OCI-LY1 (cell line): Measurements from ENCODE around the gene HELZ2.

Source experiments
- H2AFZ ChIP-seq: fragments of 200-600 bp; sonication (generic), shearing (Covaris generic); 2 replicates; pipeline ENCODE4 v1.6.0; 2014; ENCODE audit warnings: antibody characterized with exemption, mild to moderate bottlenecking, low read length
- H3F3A ChIP-seq: fragments of 200-600 bp; sonication (generic), shearing (Covaris generic); 2 replicates; pipeline ENCODE4 v1.6.0; 2014; ENCODE audit warnings: mild to moderate bottlenecking, antibody characterized with exemption, low read length, moderate library complexity; ENCODE audit not compliant: insufficient read depth
- H3K27ac ChIP-seq: fragments of 200-600 bp; sonication (generic); 2 replicates; pipeline ENCODE4 v1.5.1; 2014; ENCODE audit warnings: low read length, mixed run types, mild to moderate bottlenecking, low read depth; ENCODE audit not compliant: poor library complexity, severe bottlenecking
- H3K27me3 ChIP-seq: fragments of 200-600 bp; sonication (generic); 2 replicates; pipeline ENCODE4 v1.6.0; 2014; ENCODE audit warnings: antibody characterized with exemption, mild to moderate bottlenecking, low read length, moderate library complexity; ENCODE audit not compliant: insufficient read depth
- H3K36me3 ChIP-seq: fragments of 200-600 bp; sonication (generic); 2 replicates; pipeline ENCODE4 v1.6.1; 2014; ENCODE audit warnings: mild to moderate bottlenecking, antibody characterized with exemption, low read length, moderate library complexity, mixed read lengths; ENCODE audit not compliant: insufficient read depth
- H3K4me1 ChIP-seq: fragments of 200-600 bp; sonication (generic); 2 replicates; pipeline ENCODE4 v1.5.1; 2014; ENCODE audit warnings: mild to moderate bottlenecking, low read length, moderate library complexity; ENCODE audit not compliant: insufficient read depth, severe bottlenecking
- H3K4me2 ChIP-seq: fragments of 200-600 bp; sonication (generic), shearing (Covaris generic); 2 replicates; pipeline ENCODE4 v1.6.1; 2014; ENCODE audit warnings: low read length
- H3K4me3 ChIP-seq: fragments of 200-600 bp; sonication (generic); 2 replicates; pipeline ENCODE4 v1.5.1; 2014; ENCODE audit warnings: low read length, low read depth, mild to moderate bottlenecking, mixed read lengths; ENCODE audit not compliant: poor library complexity, severe bottlenecking
- H3K79me2 ChIP-seq: fragments of 200-600 bp; shearing (Covaris generic); 2 replicates; pipeline ENCODE4 v1.6.1; 2016; ENCODE audit warnings: mixed run types, low read length, mixed read lengths; ENCODE audit not compliant: insufficient read depth
- H3K9ac ChIP-seq: fragments of 200-600 bp; sonication (generic), shearing (Covaris generic); 2 replicates; pipeline ENCODE4 v1.6.1; 2014; ENCODE audit warnings: mild to moderate bottlenecking, low read length, mixed read lengths
- H3K9me2 ChIP-seq: fragments of 200-600 bp; sonication (generic), shearing (Covaris generic); 2 replicates; pipeline ENCODE4 v1.6.1; 2014; ENCODE audit warnings: low read depth, mild to moderate bottlenecking, low read length, mixed read lengths
- H3K9me3 ChIP-seq: fragments of 200-600 bp; shearing (Covaris generic); 2 replicates; pipeline ENCODE4 v1.6.1; 2014; ENCODE audit warnings: low read length, mixed read lengths
- H4K20me1 ChIP-seq: fragments of 200-600 bp; sonication (generic), shearing (Covaris generic); 2 replicates; pipeline ENCODE4 v1.6.0; 2016; ENCODE audit warnings: mild to moderate bottlenecking, low read length; ENCODE audit not compliant: insufficient read depth
- CTCF ChIP-seq: fragments of 200-600 bp; sonication (generic), shearing (Covaris generic); IDR thresholded peaks from 2 replicates; pipeline ENCODE4 v1.5.1; 2017; ENCODE audit warnings: mild to moderate bottlenecking, antibody characterized with exemption, low read length, moderate library complexity, mixed read lengths
- EZH2 ChIP-seq: fragments of 200-600 bp; sonication (generic), shearing (Covaris generic); IDR thresholded peaks from 2 replicates; pipeline ENCODE4 v1.8.0; 2017; ENCODE audit warnings: borderline replicate concordance, mixed run types, mild to moderate bottlenecking, antibody characterized with exemption, low read length, moderate library complexity, mixed read lengths

The HELZ2 gene

DNA sequence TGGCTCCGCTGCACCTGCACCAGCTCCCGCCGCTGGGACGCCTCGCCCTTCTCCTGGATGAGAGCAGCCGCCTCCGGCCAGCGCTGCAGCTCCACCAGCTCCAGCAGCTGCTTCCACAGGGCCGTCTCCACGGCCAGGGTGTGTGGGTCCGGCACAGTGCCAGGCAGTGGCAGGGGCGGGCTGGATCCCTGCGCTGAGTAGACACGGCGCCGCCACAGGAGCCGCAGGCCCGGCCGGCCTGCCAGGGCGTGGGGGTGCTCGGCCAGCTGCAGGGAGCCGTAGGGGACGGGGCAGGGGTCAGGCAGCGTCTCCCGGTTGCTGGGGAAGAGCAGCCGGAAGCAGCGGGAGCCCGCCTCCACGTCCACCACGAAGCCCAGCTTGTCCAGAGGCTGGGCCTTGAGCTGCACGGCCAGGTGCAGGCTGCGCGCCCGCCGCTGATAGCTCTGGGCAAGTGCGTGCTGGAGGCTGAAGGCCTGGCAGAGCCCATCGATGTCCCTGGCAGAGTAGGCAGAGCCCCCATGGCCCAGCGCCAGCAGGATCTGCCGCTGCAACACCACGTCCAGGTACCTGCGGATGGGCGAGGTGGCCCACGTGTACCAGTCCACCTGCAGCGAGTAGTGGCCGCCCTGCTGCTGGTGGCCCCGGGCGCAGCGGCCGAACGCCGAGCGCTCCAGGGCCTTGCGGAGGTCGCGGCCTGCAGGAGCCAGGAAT is 10.7 kb downstream of the HELZ2 start:
- no peak overlapping the region for H3K9ac ChIP-seq
- H3K4me3 ChIP-seq = no peak overlapping the region
- H3K9me3 ChIP-seq = no peaks in the 10 kb centered on the region
- no peaks in the 10 kb centered on the region for H3K79me2 ChIP-seq
- H3K27ac ChIP-seq = no peak overlapping the region
- no peak overlapping the region for H2AFZ ChIP-seq
- H3F3A ChIP-seq = no peaks in the 10 kb centered on the region
- no peaks in the 10 kb centered on the region for H3K9me2 ChIP-seq
- no peaks in the 10 kb centered on the region for H3K4me1 ChIP-seq
- H3K27me3 ChIP-seq = peaks cover 10% of the 10 kb centered on the region; the same call in 1 of the 2 replicates
- TF ChIP-seq EZH2 = no peak
- no peak for TF ChIP-seq CTCF
- H4K20me1 ChIP-seq = no peaks in the 10 kb centered on the region
- H3K4me2 ChIP-seq = no peak overlapping the region
- H3K36me3 ChIP-seq = no peaks in the 10 kb centered on the region

DNA sequence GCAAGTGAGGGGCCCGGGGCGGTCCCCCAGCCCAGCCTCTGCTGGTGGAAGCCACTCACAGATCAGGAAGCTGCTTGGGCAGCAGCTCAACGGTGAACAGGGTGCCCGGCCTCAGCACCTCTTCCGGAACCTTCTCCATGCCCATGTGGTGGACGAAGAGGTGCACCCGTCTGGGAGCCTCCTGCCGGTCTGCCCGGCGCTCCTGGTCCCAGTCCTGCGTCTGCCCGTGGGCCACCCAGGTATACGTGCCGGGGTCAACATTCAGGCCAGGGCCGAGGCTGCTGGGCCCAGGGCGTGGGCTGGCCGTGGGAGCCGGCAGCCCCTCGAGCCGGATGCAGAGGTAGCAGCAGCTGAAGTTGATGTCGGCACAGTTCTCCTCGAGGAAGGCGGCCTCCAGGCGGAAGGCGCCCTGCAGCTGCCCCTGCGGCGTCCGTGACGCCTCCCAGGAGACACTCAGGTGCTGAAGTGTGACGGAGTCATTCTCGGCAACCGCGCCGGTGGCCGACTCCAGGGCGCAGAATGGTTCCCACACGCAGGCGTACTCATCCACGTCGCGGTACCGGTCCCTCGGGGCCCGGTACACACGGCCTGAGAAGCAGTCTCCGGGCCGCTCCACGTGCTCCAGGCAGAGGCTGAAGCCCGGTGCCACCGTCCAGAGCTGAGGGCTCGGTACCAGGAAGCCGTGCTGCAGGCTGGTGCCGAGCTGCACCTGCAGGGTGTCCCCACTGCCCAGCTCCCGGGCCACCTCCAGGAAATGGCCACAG is 11.4 kb downstream of the HELZ2 start:
- no peaks in the 10 kb centered on the region for H3K36me3 ChIP-seq
- H3K9ac ChIP-seq = no peak overlapping the region
- H3K79me2 ChIP-seq = no peaks in the 10 kb centered on the region
- H2AFZ ChIP-seq = no peak overlapping the region
- no peak overlapping the region for H3K4me3 ChIP-seq
- 0 out of 2 replicates have a peak, but pooled peaks cover 10% of the 10 kb centered on the region for H3K27me3 ChIP-seq
- TF ChIP-seq CTCF (no peak), EZH2 (no peak)
- no peaks in the 10 kb centered on the region for H3K4me1 ChIP-seq
- no peak overlapping the region for H3K27ac ChIP-seq
- no peaks in the 10 kb centered on the region for H4K20me1 ChIP-seq
- no peaks in the 10 kb centered on the region for H3K9me2 ChIP-seq
- H3K9me3 ChIP-seq = no peaks in the 10 kb centered on the region
- H3F3A ChIP-seq = no peaks in the 10 kb centered on the region
- no peak overlapping the region for H3K4me2 ChIP-seq

GRCh38 chr20:63561624-63562396 is 12.2 kb downstream of the HELZ2 start:
- Histone ChIP-seq H3K9ac (no peak overlapping the region), H3K4me3 (no peak overlapping the region), H3K9me2 (no peaks in the 10 kb centered on the region), H3K4me2 (no peak overlapping the region), H4K20me1 (no peaks in the 10 kb centered on the region), H3K4me1 (no peaks in the 10 kb centered on the region), H3K27me3 (0 out of 2 replicates have a peak, but pooled peaks cover 8% of the 10 kb centered on the region), H3F3A (no peaks in the 10 kb centered on the region), H2AFZ (no peak overlapping the region), H3K36me3 (no peaks in the 10 kb centered on the region), H3K27ac (no peak overlapping the region), H3K79me2 (no peaks in the 10 kb centered on the region), H3K9me3 (no peaks in the 10 kb centered on the region)
- TF ChIP-seq EZH2 (no peak), CTCF (no peak)
